Muscle of arm (tissue), 12 donors: ENCODE measurements around the gene B4GALT3. TPM values are rescaled to one million over a fixed set of nuclear protein-coding genes. Genes with fewer than 3 reads are reported as not detected.
A peak's percentile ranks its signal among the peaks of the same experiment; 100 is the strongest.

Experiments used
- DNase-seq: peaks from one replicate; pipeline ENCODE4 v3.0.0-alpha.2; 2013
- polyA plus RNA-seq, 12 donors: library from polyadenylated mRNA; unstranded; fragments of 120-200 nt; gene quantifications; one replicate each; pipeline ENCODE4 v1.2.1, GENCODE V29; 2013; ENCODE audit not compliant: insufficient read length in 12 of 12

The B4GALT3 gene
- polyA plus RNA-seq, 12 donors: 18.8 to 41.2 (median 24.5) TPM; not detected in 1

- DNase-seq: no peak
These were observed 13.7 kb upstream of the B4GALT3 start for GRCh38 chr1:161190962-161191521.

- no peak for DNase-seq
These were observed 11.7 kb upstream of the B4GALT3 start for GRCh38 chr1:161189036-161189435.

- DNase-seq: no peak
These were observed 11.1 kb upstream of the B4GALT3 start for GRCh38 chr1:161188381-161188780.

- DNase-seq: no peak
These were observed 10.0 kb upstream of the B4GALT3 start for GRCh38 chr1:161187311-161187710.

GRCh38 chr1:161185732-161186311 lies 8.5 kb upstream of the B4GALT3 start:
- no peak for DNase-seq

GRCh38 chr1:161185282-161185682 lies 8.0 kb upstream of the B4GALT3 start:
- DNase-seq: peak; percentile 83

GRCh38 chr1:161182214-161182613 lies 4.9 kb upstream of the B4GALT3 start:
- DNase-seq: no peak

- DNase-seq: no peak
These were observed 3.3 kb upstream of the B4GALT3 start for GRCh38 chr1:161180639-161181038.

- DNase-seq: no peak
These were observed 2.4 kb upstream of the B4GALT3 start for GRCh38 chr1:161179698-161180097.

- DNase-seq: no peak
These were observed 583 bp upstream of the B4GALT3 start for GRCh38 chr1:161177936-161178244.

GRCh38 chr1:161176468-161177111 lies 717 bp downstream of the B4GALT3 start:
- no peak for DNase-seq

- no peak for DNase-seq
These were observed 1.4 kb downstream of the B4GALT3 start for GRCh38 chr1:161175771-161176453.

GRCh38 chr1:161174911-161175310 lies 2.4 kb downstream of the B4GALT3 start:
- DNase-seq: no peak

- DNase-seq: no peak
These were observed 3.6 kb downstream of the B4GALT3 start for GRCh38 chr1:161173711-161174110.

- DNase-seq: no peak
These were observed 4.4 kb downstream of the B4GALT3 start for GRCh38 chr1:161172776-161173376.

- DNase-seq: no peak
These were observed 5.0 kb downstream of the B4GALT3 start for GRCh38 chr1:161172349-161172748.

- no peak for DNase-seq
These were observed 5.6 kb downstream of the B4GALT3 start for GRCh38 chr1:161171696-161172095.

- no peak for DNase-seq
These were observed 6.1 kb downstream of the B4GALT3 start for GRCh38 chr1:161171191-161171590.

GRCh38 chr1:161168906-161169305 lies 8.4 kb downstream of the B4GALT3 start:
- no peak for DNase-seq

- DNase-seq: no peak
These were observed 10.4 kb downstream of the B4GALT3 start for GRCh38 chr1:161166669-161167548.
